Measurements from ENCODE around the gene JARID2. TPM values are rescaled to one million over a fixed set of nuclear protein-coding genes. Genes with fewer than 3 reads are reported as not detected.

Gene JARID2
- total and polyA plus RNA-seq, 2 of the 13 experiments (the other 11 are each of a cell fraction or from before 2014, with no cell fraction given): 7.5 to 10.3 TPM

- intact Hi-C loops (cut with micrococcal nuclease; ENCODE audit: unreplicated experiment) (loop anchor here (2.0 to 5.0 kb wide), 3 partner anchors 60 to 1280 kb away; no protein-coding TSS in a partner anchor), in situ Hi-C loops (cut with HindIII; ENCODE audit: extremely low pct_ligation_motif_present, low pct_unique_long_range_greater_than_20kb) (loop anchor here (25.0 kb wide), 1 partner anchor 1280 kb away; no protein-coding TSS in a partner anchor)
- TF ChIP-seq ZNF124 (CRISPR knock-in tag; IDR thresholded peaks at IDR 0.05): no peak
- TF ChIP-seq THYN1 (CRISPR knock-in tag; IDR thresholded peaks at IDR 0.05; ENCODE audit: borderline replicate concordance, low read depth): no peak
- no peak for TF ChIP-seq ZNF781 (CRISPR knock-in tag; IDR thresholded peaks at IDR 0.05; ENCODE audit: borderline replicate concordance, not compliant biosample characterization)
- TF ChIP-seq TGIF2 (CRISPR knock-in tag; IDR thresholded peaks at IDR 0.05): no peak
- TF ChIP-seq ZNF33A (CRISPR knock-in tag; IDR thresholded peaks at IDR 0.05; ENCODE audit: borderline replicate concordance): no peak
- TF ChIP-seq RBFOX2 (IDR thresholded peaks at IDR 0.05; ENCODE audit: low read depth, low read length): no peak
- no peak for TF ChIP-seq ZNF180 (CRISPR knock-in tag; IDR thresholded peaks at IDR 0.05; ENCODE audit: borderline replicate concordance, low read depth)
- CTCF ChIA-PET (ENCODE audit: low intra/inter-chr PET ratio, low total read pairs): interaction anchor here (1.0 to 2.1 kb wide), 2 partner anchors 132 to 1281 kb away, joined by 4 to 7 read pairs; no protein-coding TSS in a partner anchor
- H3K4me1 ChIP-seq (ENCODE audit: insufficient read depth, low read length): peaks cover 28% of the 10 kb centered on the region
- H2AFZ ChIP-seq (ENCODE audit: low read length): no peak overlapping the region
- POLR2A ChIA-PET: no interaction called here
- FAIRE-seq (no peak), DNase-seq (ENCODE audit: low spot score) (no peak), ATAC-seq (no peak)
- H3K9me3 ChIP-seq (ENCODE audit: low read length): no peaks in the 10 kb centered on the region
- H3K4me3 ChIP-seq (replicated peaks in 1 of 3; ENCODE audit: insufficient read depth in 1 of 3, low read depth in 2 of 3, low read length in 3 of 3): no peak overlapping the region
- H4K20me1 ChIP-seq (ENCODE audit: insufficient read depth, low read length): peaks cover 4% of the 10 kb centered on the region; the same call in 1 of the 2 replicates
- no peak overlapping the region for H3K4me2 ChIP-seq (ENCODE audit: low read depth, low read length)
- 88% methylated on average over 5 of the region's 5 CpGs for WGBS (ENCODE audit: low lambda C conversion rate)
- no TSS peak for BruUV-seq (replicated peaks)
- no peaks in the 10 kb centered on the region for H3K79me2 ChIP-seq (ENCODE audit: insufficient read depth, low read length)
- peaks cover 21 to 49% of the 10 kb centered on the region in 2 experiments for H3K36me3 ChIP-seq (replicated peaks in 1 of 2; ENCODE audit: control insufficient read depth in 1 of 2, insufficient read depth in 2 of 2, low read length in 2 of 2)
- no peak overlapping the region for H3K27ac ChIP-seq (ENCODE audit: extremely low read length, insufficient read depth, low read length)
- H3K9ac ChIP-seq (ENCODE audit: insufficient read depth, low read depth, low read length): no peak overlapping the region
- no peaks in the 10 kb centered on the region for H3K27me3 ChIP-seq (ENCODE audit: control insufficient read depth in 1 of 2, insufficient read depth in 2 of 2, low read length in 2 of 2)
Observed at GRCh38 chr6:15491986-15492269, 246.1 kb downstream of the JARID2 start.

GRCh38 chr6:15493437-15494168 is 247.7 kb downstream of the JARID2 start:
- Histone ChIP-seq H3K27me3 (ENCODE audit: control insufficient read depth in 1 of 2, insufficient read depth in 2 of 2, low read length in 2 of 2) (no peaks in the 10 kb centered on the region), H3K36me3 (replicated peaks in 1 of 2; ENCODE audit: control insufficient read depth in 1 of 2, insufficient read depth in 2 of 2, low read length in 2 of 2) (peaks cover 17 to 41% of the 10 kb centered on the region in 2 experiments), H3K9me3 (ENCODE audit: low read length) (no peaks in the 10 kb centered on the region), H2AFZ (ENCODE audit: low read length) (no peak overlapping the region), H3K4me3 (replicated peaks in 1 of 3; ENCODE audit: insufficient read depth in 1 of 3, low read depth in 2 of 3, low read length in 3 of 3) (no peak overlapping the region), H3K4me2 (ENCODE audit: low read depth, low read length) (no peak overlapping the region), H4K20me1 (ENCODE audit: insufficient read depth, low read length) (peaks cover 4% of the 10 kb centered on the region; the same call in 1 of the 2 replicates), H3K9ac (ENCODE audit: insufficient read depth, low read depth, low read length) (no peak overlapping the region), H3K27ac (ENCODE audit: extremely low read length, insufficient read depth, low read length) (no peak overlapping the region), H3K4me1 (ENCODE audit: insufficient read depth, low read length) (peaks cover 28% of the 10 kb centered on the region), H3K79me2 (ENCODE audit: insufficient read depth, low read length) (no peaks in the 10 kb centered on the region)
- 96% methylated on average over 9 of the region's 9 CpGs for WGBS (ENCODE audit: low lambda C conversion rate)
- no peak for DNase-seq (ENCODE audit: low spot score)
- no TSS peak for BruUV-seq (replicated peaks)
- no peak for FAIRE-seq
- intact Hi-C loops (cut with micrococcal nuclease; ENCODE audit: unreplicated experiment) (loop anchor here (5.0 kb wide), 2 partner anchors 61 to 1281 kb away; no protein-coding TSS in a partner anchor), in situ Hi-C loops (cut with HindIII; ENCODE audit: extremely low pct_ligation_motif_present, low pct_unique_long_range_greater_than_20kb) (loop anchor here (25.0 kb wide), 1 partner anchor 1281 kb away; no protein-coding TSS in a partner anchor)
- no peak for ATAC-seq
- ChIA-PET CTCF (ENCODE audit: low intra/inter-chr PET ratio, low total read pairs) (no interaction called here), POLR2A (no interaction called here)
- TF ChIP-seq GZF1 (CRISPR knock-in tag; IDR thresholded peaks at IDR 0.05) (no peak), ZNF574 (CRISPR knock-in tag; IDR thresholded peaks at IDR 0.05) (no peak)

All from HepG2 (cell line).